GM23338 (cell line): Measurements from ENCODE around the gene ZBTB20. TPM values are rescaled to one million over a fixed set of nuclear protein-coding genes. Genes with fewer than 3 reads are reported as not detected.

Source experiments
- ATAC-seq: fragments of 200-7000 bp; cut with Tn5 transposase; 3 replicates; pipeline ENCODE4 v1.9.1; 2020
- DNase-seq: peaks from one replicate; pipeline ENCODE4 v3.0.0-alpha.2; 2015; ENCODE audit warnings: low spot score
- H2AFZ ChIP-seq: fragments of 200-600 bp; sonication (generic); 2 replicates; pipeline ENCODE4 v1.8.0; 2016; ENCODE audit warnings: antibody characterized with exemption, mild to moderate bottlenecking, moderate library complexity
- H3F3A ChIP-seq: fragments of 200-600 bp; sonication (generic); replicated peaks from 2 replicates; pipeline ENCODE4 v1.8.0; 2017; ENCODE audit warnings: antibody characterized with exemption, mixed run types, low read depth
- H3K27ac ChIP-seq: fragments of 200-600 bp; sonication (generic); 2 replicates; pipeline ENCODE4 v1.6.1; 2016; ENCODE audit warnings: low read depth
- H3K27me3 ChIP-seq: fragments of 200-600 bp; sonication (generic); 2 replicates; pipeline ENCODE4 v1.8.0; 2016; ENCODE audit warnings: mild to moderate bottlenecking, mixed run types, moderate library complexity; ENCODE audit not compliant: insufficient read depth
- H3K36me3 ChIP-seq: fragments of 200-600 bp; sonication (generic); 2 replicates; pipeline ENCODE4 v1.8.0; 2016; ENCODE audit warnings: mild to moderate bottlenecking; ENCODE audit not compliant: insufficient read depth
- H3K4me1 ChIP-seq: fragments of 200-600 bp; sonication (generic); 2 replicates; pipeline ENCODE4 v1.8.0; 2016; ENCODE audit warnings: mild to moderate bottlenecking, moderate library complexity; ENCODE audit not compliant: insufficient read depth
- H3K4me2 ChIP-seq: fragments of 200-600 bp; sonication (generic); 2 replicates; pipeline ENCODE4 v1.7.1; 2017; ENCODE audit warnings: mixed run types
- H3K4me3 ChIP-seq: fragments of 200-600 bp; sonication (generic); 2 replicates; pipeline ENCODE4 v1.6.1; 2016; ENCODE audit warnings: mixed run types
- H3K79me2 ChIP-seq: fragments of 200-600 bp; sonication (generic); replicated peaks from 2 replicates; pipeline ENCODE4 v1.8.0; 2017; ENCODE audit warnings: mild to moderate bottlenecking; ENCODE audit not compliant: insufficient read depth
- H3K9me2 ChIP-seq: fragments of 200-600 bp; sonication (generic); 2 replicates; pipeline ENCODE4 v1.8.0; 2017; ENCODE audit not compliant: insufficient read depth
- H4K20me1 ChIP-seq: fragments of 200-600 bp; sonication (generic); replicated peaks from 2 replicates; pipeline ENCODE4 v1.8.0; 2017; ENCODE audit warnings: mild to moderate bottlenecking; ENCODE audit not compliant: insufficient read depth
- H3K27ac Mint-ChIP-seq: 2 replicates; pipeline ENCODE4 v1.8.0; 2020; ENCODE audit warnings: inconsistent platforms, mild to moderate bottlenecking, moderate library complexity, mixed read lengths
- H3K27me3 Mint-ChIP-seq: 3 replicates; pipeline ENCODE4 v1.8.0; 2022; ENCODE audit warnings: low read depth, mild to moderate bottlenecking, moderate library complexity, mixed read lengths, inconsistent platforms; ENCODE audit not compliant: insufficient read depth, poor library complexity
- H3K36me3 Mint-ChIP-seq: 3 replicates; pipeline ENCODE4 v1.8.0; 2021; ENCODE audit warnings: low read depth, mild to moderate bottlenecking, inconsistent platforms, moderate library complexity, mixed read lengths
- H3K4me1 Mint-ChIP-seq: 3 replicates; pipeline ENCODE4 v1.8.0; 2020; ENCODE audit warnings: mild to moderate bottlenecking, inconsistent platforms, mixed read lengths
- H3K4me3 Mint-ChIP-seq: 3 replicates; pipeline ENCODE4 v1.8.0; 2021; ENCODE audit warnings: moderate library complexity, mild to moderate bottlenecking, inconsistent platforms, mixed read lengths
- H3K9me3 Mint-ChIP-seq: 3 replicates; pipeline ENCODE4 v1.8.0; 2020; ENCODE audit warnings: moderate library complexity, mild to moderate bottlenecking, inconsistent platforms, mixed read lengths
- CREB1 ChIP-seq: fragments of 250-450 bp; sonication (Bioruptor Pico); IDR thresholded peaks from 2 replicates; pipeline ENCODE4 v1.5.0; 2020; ENCODE audit warnings: low read depth, mild to moderate bottlenecking, moderate library complexity
- CTCF ChIP-seq, 2 experiments: fragments of 200-600 bp in 1 of 2; sonication (generic) in 1 of 2; conservative IDR thresholded peaks; 2 replicates each; pipeline versions ENCODE4 v1.5.1 to v1.6.1; 2016 to 2017; ENCODE audit warnings: antibody characterized with exemption in 2 of 2, low read depth in 2 of 2, mild to moderate bottlenecking in 2 of 2, moderate library complexity in 1 of 2
- ETS1 ChIP-seq: IDR thresholded peaks from 2 replicates; pipeline ENCODE4 v1.6.1; 2016; ENCODE audit warnings: antibody characterized with exemption
- EZH2 ChIP-seq: fragments of 200-600 bp; sonication (generic); IDR thresholded peaks from one replicate; pipeline ENCODE4 v1.8.0; 2017; ENCODE audit warnings: antibody characterized with exemption, mild to moderate bottlenecking, low read depth; ENCODE audit not compliant: unreplicated experiment
- REST ChIP-seq: IDR thresholded peaks from one replicate; pipeline ENCODE4 v1.6.1; 2018; ENCODE audit warnings: antibody characterized with exemption; ENCODE audit not compliant: unreplicated experiment
- ZNF331 ChIP-seq: fragments of 250-450 bp; sonication (Bioruptor Pico); IDR thresholded peaks from 2 replicates; pipeline ENCODE4 v1.5.0; 2020; ENCODE audit warnings: low read depth, mild to moderate bottlenecking, moderate library complexity
- ZNF462 ChIP-seq: fragments of 250-450 bp; sonication (Bioruptor Pico); IDR thresholded peaks from 2 replicates; pipeline ENCODE4 v1.5.0; 2020; ENCODE audit warnings: mild to moderate bottlenecking, moderate library complexity
- polyA plus RNA-seq: library from polyadenylated mRNA; unstranded; fragments of >200 nt; fragmentation: Nextera tagmentation; extraction: Ambion mirVana; gene quantifications from 2 replicates; pipeline ENCODE4 v1.2.1, GENCODE V29; 2016
- total RNA-seq: library from RNA; depleted of rRNA; stranded (reverse); fragments of >200 nt; shearing (Covaris generic); gene quantifications from 2 replicates; pipeline ENCODE4 v1.2.3, GENCODE V29; 2014

ZBTB20 gene
- total and polyA plus RNA-seq, 2 experiments from 2014 or later = 2.0 to 3.3 TPM

- peaks cover 49% of the 10 kb centered on the region for H3K4me1 Mint-ChIP-seq
- peaks cover 3% of the 10 kb centered on the region for H3K27me3 Mint-ChIP-seq
- H3K36me3 Mint-ChIP-seq = no peaks in the 10 kb centered on the region
- H3K27ac Mint-ChIP-seq = peak overlapping the region; percentile 34; the same call in 1 of the 2 replicates
- H3K9me2 ChIP-seq = no peaks in the 10 kb centered on the region
- H3K36me3 ChIP-seq = no peaks in the 10 kb centered on the region
- H3K79me2 ChIP-seq = no peaks in the 10 kb centered on the region
- peaks cover 5% of the 10 kb centered on the region for H3F3A ChIP-seq
- H3K4me2 ChIP-seq = no peak overlapping the region
- no peak overlapping the region for H3K4me3 Mint-ChIP-seq
- TF ChIP-seq EZH2 (no peak), CTCF (conservative IDR thresholded peaks at IDR 0.05; ENCODE audit: low read depth in 2 of 2) (peak in 1 of 2 experiments; percentile 70; a peak in 3 of 4 replicates)
- H3K27ac ChIP-seq = no peak overlapping the region
- H4K20me1 ChIP-seq = no peaks in the 10 kb centered on the region
- no peaks in the 10 kb centered on the region for H3K27me3 ChIP-seq
- no peak overlapping the region for H3K4me3 ChIP-seq
- ATAC-seq = no peak
- H2AFZ ChIP-seq = no peak overlapping the region
- DNase-seq = no peak
- peaks cover 30% of the 10 kb centered on the region for H3K4me1 ChIP-seq
- H3K9me3 Mint-ChIP-seq = peaks cover 4% of the 10 kb centered on the region; the same call in 1 of the 3 replicates
Observed at GRCh38 chr3:114336122-114336697, 810.9 kb downstream of the ZBTB20 start.

- no peaks in the 10 kb centered on the region for H3K36me3 Mint-ChIP-seq
- ATAC-seq = peak; percentile 71
- TF ChIP-seq EZH2 = no peak
- no peak for TF ChIP-seq CREB1
- TF ChIP-seq REST = no peak
- no peak for TF ChIP-seq ZNF331
- TF ChIP-seq ZNF462 (CRISPR knock-in tag) = no peak
- TF ChIP-seq ETS1 = no peak
Observed at GRCh38 chr3:114333923-114334240, 813.2 kb downstream of the ZBTB20 start.

More at GRCh38 chr3:114333923-114334240, 813.2 kb downstream of the ZBTB20 start:
- Mint-ChIP-seq H3K4me3 (no peak overlapping the region), H3K4me1 (peaks cover 50% of the 10 kb centered on the region), H3K27ac (peak overlapping the region; percentile 76), H3K9me3 (peaks cover 4% of the 10 kb centered on the region; the same call in 1 of the 3 replicates), H3K27me3 (peaks cover 3% of the 10 kb centered on the region)
- DNase-seq = no peak
- H3K9me2 ChIP-seq = no peaks in the 10 kb centered on the region
- H3F3A ChIP-seq = peaks cover 5% of the 10 kb centered on the region
- 0 out of 2 replicates have a peak overlapping the region, but pooled peaks have one; percentile 1 for H3K4me3 ChIP-seq
- peak overlapping the region; percentile 20 for H3K4me2 ChIP-seq
- H3K4me1 ChIP-seq = peaks cover 34% of the 10 kb centered on the region
- peak overlapping the region; percentile 78 for H3K27ac ChIP-seq
- H3K36me3 ChIP-seq = no peaks in the 10 kb centered on the region
- H3K79me2 ChIP-seq = no peaks in the 10 kb centered on the region
- H4K20me1 ChIP-seq = no peaks in the 10 kb centered on the region
- H2AFZ ChIP-seq = peak overlapping the region; percentile 5; the same call in 1 of the 2 replicates
- no peaks in the 10 kb centered on the region for H3K27me3 ChIP-seq
